Activated T-cell treated with anti-CD3 and anti-CD28 coated beads for 4 hours (primary cell): Measurements from ENCODE around the gene PDLIM4.

Source experiments
- DNase-seq: peaks from one replicate; pipeline ENCODE4 v3.0.0-alpha.2; 2020

Gene PDLIM4

GRCh38 chr5:132313961-132314432 is 56.5 kb downstream of the PDLIM4 start:
- DNase-seq = no peak

GRCh38 chr5:132315529-132316067 is 58.1 kb downstream of the PDLIM4 start:
- DNase-seq = no peak

GRCh38 chr5:132319975-132320374 is 62.5 kb downstream of the PDLIM4 start:
- DNase-seq = no peak

- DNase-seq = no peak
These were observed 63.7 kb downstream of the PDLIM4 start for GRCh38 chr5:132321109-132321721.

- DNase-seq = no peak
These were observed 64.8 kb downstream of the PDLIM4 start for GRCh38 chr5:132322266-132322665.
